Measurements from ENCODE around the gene PI3.

Gene PI3

GRCh38 chr20:45189067-45189609 lies 14.4 kb downstream of the PI3 start:
- DNase-seq = no peak

- no peak for DNase-seq
Observed at GRCh38 chr20:45189861-45190260, 15.2 kb downstream of the PI3 start.

GRCh38 chr20:45191926-45192325 lies 17.2 kb downstream of the PI3 start:
- no peak for DNase-seq

- DNase-seq = no peak
Observed at GRCh38 chr20:45193331-45193730, 18.6 kb downstream of the PI3 start.

GRCh38 chr20:45206725-45207124 lies 32.0 kb downstream of the PI3 start, which contains the start of gene SEMG1:
Gene SEMG1, plus strand, starts transcription at chr20:45207033. Its CDS starts 21 bp downstream, at chr20:45207054.
- no peak for DNase-seq

GRCh38 chr20:45209924-45210323 lies 35.2 kb downstream of the PI3 start:
- DNase-seq = no peak

- no peak for DNase-seq
Observed at GRCh38 chr20:45211569-45212474, 37.1 kb downstream of the PI3 start.

GRCh38 chr20:45212836-45213235 lies 38.1 kb downstream of the PI3 start:
- no peak for DNase-seq

GRCh38 chr20:45218124-45218523 lies 43.4 kb downstream of the PI3 start:
- DNase-seq = no peak

- DNase-seq = no peak
Observed at GRCh38 chr20:45218636-45219035, 43.9 kb downstream of the PI3 start.

GRCh38 chr20:45221076-45221475 lies 46.4 kb downstream of the PI3 start, which contains the start of gene SEMG2:
Gene SEMG2, plus strand, starts transcription at chr20:45221373. Its CDS starts 17 bp downstream, at chr20:45221390.
- DNase-seq = no peak

GRCh38 chr20:45223136-45223535 lies 48.4 kb downstream of the PI3 start:
- no peak for DNase-seq

Data from NCI-H69 (cell line).